Measurements from ENCODE around the gene NRXN3.

Gene NRXN3

GRCh38 chr14:78173346-78174035 is 3.3 kb downstream of the NRXN3 start:
- DNase-seq (ENCODE audit: low read depth): no peak

GRCh38 chr14:78175412-78175811 is 5.2 kb downstream of the NRXN3 start:
- DNase-seq (ENCODE audit: low read depth): no peak

GRCh38 chr14:78178071-78178470 is 7.9 kb downstream of the NRXN3 start:
- no peak for DNase-seq (ENCODE audit: low read depth)

GRCh38 chr14:78178971-78179370 is 8.8 kb downstream of the NRXN3 start:
- DNase-seq (ENCODE audit: low read depth): no peak

- no peak for DNase-seq (ENCODE audit: low read depth)
Observed at GRCh38 chr14:78181270-78181669, 11.1 kb downstream of the NRXN3 start.

GRCh38 chr14:78182722-78183121 is 12.5 kb downstream of the NRXN3 start:
- no peak for DNase-seq (ENCODE audit: low read depth)

- DNase-seq (ENCODE audit: low read depth): no peak
Observed at GRCh38 chr14:78184157-78184556, 14.0 kb downstream of the NRXN3 start.

- no peak for DNase-seq (ENCODE audit: low read depth)
Observed at GRCh38 chr14:78186277-78186676, 16.1 kb downstream of the NRXN3 start.

- DNase-seq (ENCODE audit: low read depth): no peak
Observed at GRCh38 chr14:78188882-78189281, 18.7 kb downstream of the NRXN3 start.

GRCh38 chr14:78195431-78195830 is 25.3 kb downstream of the NRXN3 start:
- DNase-seq (ENCODE audit: low read depth): no peak

GRCh38 chr14:78196323-78196722 is 26.1 kb downstream of the NRXN3 start:
- DNase-seq (ENCODE audit: low read depth): no peak

GRCh38 chr14:78197051-78197450 is 26.9 kb downstream of the NRXN3 start:
- DNase-seq (ENCODE audit: low read depth): no peak

GRCh38 chr14:78202163-78202562 is 32.0 kb downstream of the NRXN3 start:
- DNase-seq (ENCODE audit: low read depth): no peak

GRCh38 chr14:78202976-78203375 is 32.8 kb downstream of the NRXN3 start:
- no peak for DNase-seq (ENCODE audit: low read depth)

GRCh38 chr14:78207414-78207813 is 37.2 kb downstream of the NRXN3 start:
- DNase-seq (ENCODE audit: low read depth): no peak

GRCh38 chr14:78220273-78220672 is 50.1 kb downstream of the NRXN3 start:
- DNase-seq (ENCODE audit: low read depth): no peak

- DNase-seq (ENCODE audit: low read depth): no peak
Observed at GRCh38 chr14:78222746-78223145, 52.6 kb downstream of the NRXN3 start.

GRCh38 chr14:78227248-78228077 is 57.3 kb downstream of the NRXN3 start:
- no peak for DNase-seq (ENCODE audit: low read depth)

- no peak for DNase-seq (ENCODE audit: low read depth)
Observed at GRCh38 chr14:78228702-78229327, 58.6 kb downstream of the NRXN3 start.

- DNase-seq (ENCODE audit: low read depth): no peak
Observed at GRCh38 chr14:78232231-78233000, 62.2 kb downstream of the NRXN3 start.

- DNase-seq (ENCODE audit: low read depth): no peak
Observed at GRCh38 chr14:78238141-78238540, 68.0 kb downstream of the NRXN3 start.

- DNase-seq (ENCODE audit: low read depth): no peak
Observed at GRCh38 chr14:78240567-78240966, 70.4 kb downstream of the NRXN3 start.

Data from stimulated activated CD8-positive, alpha-beta memory T cell treated with anti-CD3 and anti-CD28 coated beads, Interleukin-15, amount 100 ng/mL, for 24 hours (primary cell).